Endothelial cell of umbilical vein (primary cell): Measurements from ENCODE around the gene GAPVD1. TPM values are rescaled to one million over a fixed set of nuclear protein-coding genes. Genes with fewer than 3 reads are reported as not detected.

Source experiments
- BruUV-seq: library from RNA; stranded (reverse); fragments of 400-500 nt; replicated peaks from 2 replicates; lab custom pipeline; 2021; lab: Mats Ljungman, UMichigan
- CTCF ChIA-PET: fragments of 300-600, 350-600 bp; sonication (Branson Sonifier 250); formaldehyde crosslinking; loops from one replicate; lab custom pipeline; 2021; ENCODE audit warnings: antibody characterized with exemption, inconsistent platforms; lab: Charles Lee
- POLR2A ChIA-PET: fragments of 300-600, 350-600 bp; sonication (Branson Sonifier 250); formaldehyde crosslinking; loops from one replicate; lab custom pipeline; 2021; ENCODE audit warnings: antibody characterized with exemption, inconsistent platforms; lab: Charles Lee
- DNase-seq: peaks from one replicate; pipeline ENCODE4 v3.0.0-alpha.2; 2011; ENCODE audit warnings: low read depth, low spot score
- FAIRE-seq: peaks from 2 replicates; lab custom pipeline; 2011; peaks lifted over from hg19 to GRCh38; lab: Jason Lieb, UNC
- H2AFZ ChIP-seq: 2 replicates; pipeline ENCODE4 v1.6.0; 2012; ENCODE audit warnings: low read depth, low read length, control low read depth, inconsistent platforms
- H3K27ac ChIP-seq: 2 replicates; pipeline ENCODE4 v1.5.1; 2011; ENCODE audit warnings: low read depth, mild to moderate bottlenecking, control low read depth, low read length, moderate library complexity; ENCODE audit not compliant: insufficient read depth
- H3K27me3 ChIP-seq, 2 experiments: 2 replicates each; pipeline versions ENCODE4 v1.6.0 to v1.6.1; 2011; ENCODE audit warnings: low read length in 2 of 2, mixed read lengths in 1 of 2; ENCODE audit not compliant: control insufficient read depth in 2 of 2, insufficient read depth in 2 of 2
- H3K36me3 ChIP-seq, 2 experiments: 2 replicates in 1 of 2; 3 replicates in 1 of 2; pipeline ENCODE4 v1.5.1; 2011; ENCODE audit warnings: low read length in 2 of 2, mild to moderate bottlenecking in 1 of 2, moderate library complexity in 1 of 2; ENCODE audit not compliant: control insufficient read depth in 2 of 2, insufficient read depth in 2 of 2; ENCODE audit errors: extremely low read depth in 1 of 2
- H3K4me1 ChIP-seq: 3 replicates; pipeline ENCODE4 v1.5.1; 2011; ENCODE audit warnings: mild to moderate bottlenecking, low read length; ENCODE audit not compliant: control insufficient read depth, insufficient read depth; ENCODE audit errors: extremely low read depth
- H3K4me2 ChIP-seq: 2 replicates; pipeline ENCODE4 v1.6.1; 2011; ENCODE audit warnings: low read length, control low read depth, mixed read lengths; ENCODE audit not compliant: insufficient read depth
- H3K4me3 ChIP-seq, 3 experiments: fragments of 200-600 bp in 1 of 3; sonication (generic), shearing (Covaris generic) in 1 of 3; replicated peaks in 1 of 3; 2 replicates each; pipeline ENCODE4 v1.5.1; 2011 to 2016; ENCODE audit warnings: control low read depth in 3 of 3, low read length in 3 of 3, mild to moderate bottlenecking in 2 of 3, inconsistent platforms in 1 of 3, low read depth in 1 of 3, moderate library complexity in 1 of 3; ENCODE audit not compliant: insufficient read depth in 1 of 3
- H3K79me2 ChIP-seq: 2 replicates; pipeline ENCODE4 v1.6.0; 2012; ENCODE audit warnings: low read length, inconsistent platforms; ENCODE audit not compliant: control insufficient read depth, insufficient read depth
- H3K9ac ChIP-seq: replicated peaks from 2 replicates; pipeline ENCODE3; 2011; ENCODE audit warnings: low read length, control low read depth; ENCODE audit not compliant: insufficient read depth; ENCODE audit errors: extremely low read depth
- H3K9me1 ChIP-seq: replicated peaks from 3 replicates; pipeline ENCODE4 v1.6.0; 2011; ENCODE audit warnings: mild to moderate bottlenecking, low read length; ENCODE audit not compliant: control insufficient read depth, insufficient read depth; ENCODE audit errors: extremely low read depth
- H3K9me3 ChIP-seq: replicated peaks from 2 replicates; pipeline ENCODE4 v1.5.1; 2012; ENCODE audit warnings: low read length, inconsistent platforms; ENCODE audit not compliant: control insufficient read depth, insufficient read depth
- H4K20me1 ChIP-seq: replicated peaks from 2 replicates; pipeline ENCODE3; 2011; ENCODE audit warnings: mild to moderate bottlenecking, low read length; ENCODE audit not compliant: control insufficient read depth, insufficient read depth; ENCODE audit errors: extremely low read depth
- CTCF ChIP-seq, 2 donors: IDR thresholded peaks; 1 replicate in 1 of 2; 2 replicates in 1 of 2; pipeline ENCODE4 v1.5.1; 2011; ENCODE audit warnings: low read length in 2 of 2, mild to moderate bottlenecking in 2 of 2, moderate library complexity in 2 of 2, control low read depth in 1 of 2, inconsistent platforms in 1 of 2, low read depth in 1 of 2; ENCODE audit not compliant: insufficient read depth in 1 of 2; ENCODE audit errors: extremely low read depth in 1 of 2
- MAX ChIP-seq: IDR thresholded peaks from 2 replicates; pipeline ENCODE4 v1.6.1; 2011; ENCODE audit not compliant: insufficient read depth, insufficient read length
- POLR2A ChIP-seq: IDR thresholded peaks from 2 replicates; pipeline ENCODE4 v1.6.1; 2012; ENCODE audit warnings: low read depth, mild to moderate bottlenecking, control low read depth, low read length
- dilution Hi-C: fragments of 300-500 bp; cut with MboI; formaldehyde crosslinking; loops from one replicate; pipeline ENCODE4 v1.15.0; 2019; ENCODE audit warnings: low sequenced_read_pairs; ENCODE audit not compliant: extremely low pct_ligation_motif_present
- intact Hi-C: fragments of 100-400 bp; cut with micrococcal nuclease; formaldehyde crosslinking; loops from one replicate; pipeline ENCODE4 v1.10.0; 2022
- polyA plus RNA-seq, 4 experiments: library from polyadenylated mRNA; depleted of rRNA in 3 of 4; stranded (reverse) in 3 of 4; unstranded in 1 of 4; fragments of >200 nt; gene quantifications; 2 replicates each; pipeline versions ENCODE4 v1.2.1 to v1.2.3, GENCODE V29; 2011 to 2012; ENCODE audit warnings: missing spikeins in 1 of 4
- total RNA-seq: library from RNA; stranded (reverse); gene quantifications from 2 replicates; pipeline ENCODE4 v1.2.3, GENCODE V29; 2021

GAPVD1 gene
- total and polyA plus RNA-seq, 2 donors (not counting 3 experiments of a cell fraction or from before 2014, with no cell fraction given): 10.7 to 53.2 TPM

GRCh38 chr9:125409637-125410521 is 148.3 kb downstream of the GAPVD1 start:
- H3K27ac ChIP-seq: no peak overlapping the region
- POLR2A ChIA-PET: no interaction called here
- intact Hi-C loops: loop anchor here (2.0 to 10.0 kb wide), 4 partner anchors 149 to 1082 kb away; partner anchors contain the start of gene PBX3

More at GRCh38 chr9:125409637-125410521, 148.3 kb downstream of the GAPVD1 start:
- no TSS peak for BruUV-seq
- no peak overlapping the region for H3K4me2 ChIP-seq
- H3K79me2 ChIP-seq: no peaks in the 10 kb centered on the region
- CTCF ChIA-PET: no interaction called here
- H3K36me3 ChIP-seq: no peaks in the 10 kb centered on the region
- H3K9me3 ChIP-seq: no peaks in the 10 kb centered on the region
- TF ChIP-seq CTCF (IDR thresholded peaks at IDR 0.05; ENCODE audit: extremely low read depth in 1 of 2, insufficient read depth in 1 of 2, low read depth in 1 of 2, low read length in 2 of 2) (no peak), MAX (peak; percentile 30), POLR2A (no peak)
- FAIRE-seq: peak; percentile 70
- H3K9ac ChIP-seq: no peak overlapping the region
- dilution Hi-C loops: no loop called here
- no peaks in the 10 kb centered on the region for H4K20me1 ChIP-seq
- H3K9me1 ChIP-seq: no peaks in the 10 kb centered on the region
- H2AFZ ChIP-seq: no peak overlapping the region
- no peak overlapping the region for H3K4me3 ChIP-seq
- no peaks in the 10 kb centered on the region for H3K27me3 ChIP-seq
- no peak for DNase-seq
- peaks cover 3% of the 10 kb centered on the region for H3K4me1 ChIP-seq
